ENCODE results near the gene CLDN14. TPM values are rescaled to one million over a fixed set of nuclear protein-coding genes. Genes with fewer than 3 reads are reported as not detected.
A peak's percentile ranks its signal among the peaks of the same experiment; 100 is the strongest.

Gene CLDN14
- total RNA-seq, 1 donor from 2014 or later, result not detected

DNA sequence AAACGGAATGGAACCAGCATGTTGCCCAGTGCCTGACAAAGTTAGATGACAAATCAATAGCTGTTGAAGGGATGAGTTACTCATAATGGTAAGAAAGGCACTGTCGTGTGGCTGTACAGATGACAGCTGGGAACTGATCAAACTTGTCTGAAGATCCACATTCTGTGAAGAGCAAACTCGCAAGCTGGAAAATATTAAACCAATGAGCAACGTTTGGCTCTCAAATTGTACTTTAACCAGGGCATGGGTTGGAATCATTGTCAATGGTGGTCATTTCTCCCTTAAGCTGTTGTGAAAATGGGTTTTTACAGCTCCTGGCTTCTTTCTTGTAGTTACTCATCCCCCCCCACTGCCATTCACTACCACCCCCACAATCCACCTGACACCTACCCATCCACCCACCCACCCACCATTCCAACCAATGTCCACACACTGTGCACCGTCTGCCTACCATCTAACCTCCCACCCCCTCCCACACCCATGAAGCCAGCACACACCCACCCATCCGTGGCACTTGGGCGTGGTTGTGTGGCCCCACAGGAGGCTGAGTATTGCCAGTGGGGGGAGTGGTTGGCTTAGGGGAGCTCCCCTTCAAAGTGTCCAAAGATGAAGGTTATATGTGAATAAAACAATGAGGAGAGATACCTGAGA is 46.7 kb downstream of the CLDN14 start:
- Mint-ChIP-seq H3K27me3 (peaks cover 3% of the 10 kb centered on the region), H3K4me1 (ENCODE audit: unreplicated experiment) (peaks cover 30% of the 10 kb centered on the region), H3K4me3 (no peak overlapping the region), H3K27ac (no peak overlapping the region), H3K9me3 (no peaks in the 10 kb centered on the region), H3K36me3 (no peaks in the 10 kb centered on the region)
- TF ChIP-seq CTCF (conservative IDR thresholded peaks at IDR 0.05), result no peak
- no peak for DNase-seq (ENCODE audit: extremely low spot score, unreplicated experiment)

- H3K9me3 Mint-ChIP-seq, result no peaks in the 10 kb centered on the region
- no peak overlapping the region for H3K4me3 Mint-ChIP-seq
- TF ChIP-seq CTCF (conservative IDR thresholded peaks at IDR 0.05), result no peak
- peaks cover 3% of the 10 kb centered on the region for H3K27me3 Mint-ChIP-seq
- no peaks in the 10 kb centered on the region for H3K36me3 Mint-ChIP-seq
- H3K4me1 Mint-ChIP-seq (ENCODE audit: unreplicated experiment), result peaks cover 30% of the 10 kb centered on the region
- no peak overlapping the region for H3K27ac Mint-ChIP-seq
- DNase-seq (ENCODE audit: extremely low spot score, unreplicated experiment), result no peak
Measured at GRCh38 chr21:36431252-36431651, 48.7 kb downstream of the CLDN14 start.

DNA sequence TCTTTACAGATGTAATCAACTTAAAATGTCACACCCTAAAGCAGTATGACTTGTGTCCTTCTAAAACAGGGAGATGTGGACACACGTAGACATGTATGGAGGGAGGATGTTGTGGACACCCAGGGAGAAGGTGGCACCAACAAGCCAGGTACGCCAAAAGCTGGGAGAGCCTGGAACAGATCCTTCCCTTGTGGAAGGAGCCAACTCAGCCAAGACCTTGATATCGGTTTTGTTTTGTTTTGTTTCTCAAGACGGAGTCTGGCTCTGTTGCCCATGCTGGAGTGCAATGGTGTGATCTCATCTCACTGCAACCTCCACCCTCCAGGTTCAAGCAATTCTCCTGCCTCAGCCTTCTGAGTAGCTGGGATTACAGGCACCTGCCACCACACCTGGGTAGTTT is 49.1 kb downstream of the CLDN14 start:
- Mint-ChIP-seq H3K36me3 (no peaks in the 10 kb centered on the region), H3K9me3 (no peaks in the 10 kb centered on the region), H3K27ac (no peak overlapping the region), H3K4me3 (no peak overlapping the region), H3K27me3 (peaks cover 3% of the 10 kb centered on the region), H3K4me1 (ENCODE audit: unreplicated experiment) (peaks cover 30% of the 10 kb centered on the region)
- no peak for TF ChIP-seq CTCF (conservative IDR thresholded peaks at IDR 0.05)
- no peak for DNase-seq (ENCODE audit: extremely low spot score, unreplicated experiment)

GRCh38 chr21:36429947-36430546 is 49.9 kb downstream of the CLDN14 start:
- Mint-ChIP-seq H3K27ac (peak overlapping the region; percentile 72), H3K4me1 (ENCODE audit: unreplicated experiment) (peaks cover 30% of the 10 kb centered on the region), H3K4me3 (peak overlapping the region; percentile 54), H3K9me3 (no peaks in the 10 kb centered on the region), H3K27me3 (peaks cover 3% of the 10 kb centered on the region), H3K36me3 (no peaks in the 10 kb centered on the region)
- peak; percentile 22 for TF ChIP-seq CTCF (conservative IDR thresholded peaks at IDR 0.05)
- DNase-seq (ENCODE audit: extremely low spot score, unreplicated experiment), result no peak

DNA sequence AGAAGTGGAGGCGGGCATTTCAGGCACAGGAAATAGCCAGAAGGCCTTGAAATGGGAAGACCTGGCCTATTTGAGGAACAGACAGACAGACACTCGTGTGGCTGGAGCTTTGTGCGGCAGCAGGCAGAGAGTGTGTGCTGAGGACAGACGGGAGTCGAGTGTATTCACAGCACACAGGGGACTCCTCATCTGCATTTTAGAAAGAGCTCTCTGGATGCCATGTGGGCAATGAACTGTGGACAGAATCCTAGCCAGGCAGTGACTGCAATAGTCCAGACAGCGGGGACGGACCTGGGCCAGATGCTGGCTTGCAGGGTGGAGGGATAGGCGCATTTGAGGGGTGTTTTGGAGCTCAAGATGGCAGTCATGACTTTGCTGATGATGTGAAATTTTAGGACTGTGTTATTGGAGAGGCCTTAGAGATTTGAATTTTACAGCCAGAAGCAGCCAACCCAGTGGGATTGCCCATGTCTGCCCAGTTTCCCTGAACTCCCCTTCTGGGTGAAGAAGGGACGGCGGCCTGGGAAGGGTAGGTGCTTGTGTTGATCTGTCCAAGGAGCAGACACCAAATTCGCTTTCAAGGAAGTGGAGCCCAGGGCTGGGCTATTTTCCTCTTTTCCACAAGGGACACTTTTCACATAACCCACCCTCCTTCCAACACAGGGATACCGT is 51.0 kb downstream of the CLDN14 start:
- TF ChIP-seq CTCF (conservative IDR thresholded peaks at IDR 0.05), result no peak
- Mint-ChIP-seq H3K36me3 (no peaks in the 10 kb centered on the region), H3K4me3 (no peak overlapping the region), H3K9me3 (no peaks in the 10 kb centered on the region), H3K27me3 (peaks cover 3% of the 10 kb centered on the region), H3K4me1 (ENCODE audit: unreplicated experiment) (peaks cover 22% of the 10 kb centered on the region), H3K27ac (no peak overlapping the region)
- DNase-seq (ENCODE audit: extremely low spot score, unreplicated experiment), result no peak
